Liver (tissue), 9 donors: Measurements from ENCODE around the gene CYP26C1. TPM values are rescaled to one million over a fixed set of nuclear protein-coding genes. Genes with fewer than 3 reads are reported as not detected.

Source experiments
- DNase-seq: peaks from one replicate; pipeline ENCODE4 v3.0.0-alpha.2; 2017; ENCODE audit warnings: low spot score
- H3K27ac ChIP-seq, 2 donors: one replicate each; pipeline ENCODE4 v1.7.0; 2013; ENCODE audit warnings: inconsistent platforms in 2 of 2, low read length in 2 of 2, control low read depth in 1 of 2, low read depth in 1 of 2, mild to moderate bottlenecking in 1 of 2
- H3K27me3 ChIP-seq, 4 donors: one replicate each; pipeline versions ENCODE4 v1.6.1 to v1.7.0; 2013; ENCODE audit warnings: low read length in 3 of 4, inconsistent platforms in 1 of 4, mild to moderate bottlenecking in 1 of 4, moderate library complexity in 1 of 4; ENCODE audit not compliant: control insufficient read depth in 4 of 4, insufficient read depth in 4 of 4
- H3K36me3 ChIP-seq, 4 donors: one replicate each; pipeline versions ENCODE4 v1.6.1 to v1.7.0; 2013; ENCODE audit warnings: low read length in 3 of 4, mild to moderate bottlenecking in 3 of 4, low read depth in 1 of 4, moderate library complexity in 1 of 4; ENCODE audit not compliant: control insufficient read depth in 4 of 4, insufficient read depth in 3 of 4
- H3K4me1 ChIP-seq, 4 donors: one replicate each; pipeline versions ENCODE4 v1.6.1 to v1.7.0; 2013; ENCODE audit warnings: low read length in 3 of 4, mild to moderate bottlenecking in 3 of 4, moderate library complexity in 1 of 4; ENCODE audit not compliant: control insufficient read depth in 4 of 4, insufficient read depth in 4 of 4
- H3K4me3 ChIP-seq, 3 donors: one replicate each; pipeline versions ENCODE4 v1.6.1 to v1.7.0; 2013; ENCODE audit warnings: low read length in 3 of 3, control low read depth in 1 of 3, low read depth in 1 of 3, mild to moderate bottlenecking in 1 of 3
- H3K9ac ChIP-seq, 2 donors: one replicate each; pipeline ENCODE4 v1.7.0; 2013; ENCODE audit warnings: low read length in 2 of 2, mild to moderate bottlenecking in 2 of 2, moderate library complexity in 2 of 2, control low read depth in 1 of 2, low read depth in 1 of 2
- H3K9me3 ChIP-seq, 4 donors: one replicate each; pipeline versions ENCODE4 v1.6.1 to v1.7.0; 2013; ENCODE audit warnings: low read length in 3 of 4; ENCODE audit not compliant: control insufficient read depth in 4 of 4
- CTCF ChIP-seq: fragments of 150-350 bp; IDR thresholded peaks from 2 replicates; pipeline ENCODE4 v1.5.1; 2017; ENCODE audit warnings: improper control_type of control experiment, low read depth, low read length; ENCODE audit not compliant: missing input control
- EGR1 ChIP-seq, 2 donors: IDR thresholded peaks; 2 replicates each; pipeline ENCODE4 v1.6.1; 2016 to 2018; ENCODE audit warnings: antibody characterized with exemption in 2 of 2, low read depth in 2 of 2
- FOXA1 ChIP-seq: IDR thresholded peaks from 2 replicates; pipeline ENCODE4 v1.6.1; 2016; ENCODE audit warnings: antibody characterized with exemption
- FOXA2 ChIP-seq: IDR thresholded peaks from 2 replicates; pipeline ENCODE4 v1.6.1; 2016; ENCODE audit warnings: antibody characterized with exemption
- GABPA ChIP-seq, 2 donors: IDR thresholded peaks in 1 of 2; conservative IDR thresholded peaks in 1 of 2; 2 replicates each; pipeline ENCODE4 v1.6.1; 2016; ENCODE audit warnings: antibody characterized with exemption in 2 of 2, mild to moderate bottlenecking in 1 of 2, moderate library complexity in 1 of 2
- HNF4A ChIP-seq, 2 donors: conservative IDR thresholded peaks; 2 replicates each; pipeline ENCODE4 v1.6.1; 2016; ENCODE audit warnings: antibody characterized with exemption in 2 of 2, mild to moderate bottlenecking in 2 of 2
- HNF4G ChIP-seq: IDR thresholded peaks from 2 replicates; pipeline ENCODE4 v1.6.1; 2016; ENCODE audit warnings: antibody characterized with exemption
- JUND ChIP-seq, 2 donors: IDR thresholded peaks; 2 replicates each; pipeline ENCODE4 v1.6.1; 2016; ENCODE audit warnings: antibody characterized with exemption in 2 of 2
- NR2F2 ChIP-seq: IDR thresholded peaks from 2 replicates; pipeline ENCODE4 v1.6.1; 2016; ENCODE audit warnings: antibody characterized with exemption
- RAD21 ChIP-seq, 2 donors: IDR thresholded peaks; 2 replicates each; pipeline ENCODE4 v1.6.1; 2016; ENCODE audit warnings: antibody characterized with exemption in 2 of 2, mild to moderate bottlenecking in 2 of 2
- RXRA ChIP-seq, 2 donors: IDR thresholded peaks; 2 replicates each; pipeline ENCODE4 v1.6.1; 2017 to 2018; ENCODE audit warnings: antibody characterized with exemption in 2 of 2, mild to moderate bottlenecking in 1 of 2
- SP1 ChIP-seq: IDR thresholded peaks from 2 replicates; pipeline ENCODE4 v1.6.1; 2018; ENCODE audit warnings: antibody characterized with exemption, mild to moderate bottlenecking
- TAF1 ChIP-seq: conservative IDR thresholded peaks from 2 replicates; pipeline ENCODE4 v1.6.1; 2016; ENCODE audit warnings: antibody characterized with exemption, mild to moderate bottlenecking
- YY1 ChIP-seq: IDR thresholded peaks from 2 replicates; pipeline ENCODE4 v1.6.1; 2016; ENCODE audit warnings: antibody characterized with exemption, mild to moderate bottlenecking
- ZBTB33 ChIP-seq: IDR thresholded peaks from 2 replicates; pipeline ENCODE4 v1.6.1; 2016; ENCODE audit warnings: antibody characterized with exemption
- WGBS: extraction: QIAGEN DNeasy Blood & Tissue Kit; methylation state at CpG from one replicate; pipeline ENCODE4 v1.1.7; 2013; 5-methylcytosine and 5-hydroxymethylcytosine counted together
- polyA plus RNA-seq, 2 donors: library from polyadenylated mRNA; stranded (reverse) in 1 of 2; unstranded in 1 of 2; fragments of 200-250 nt in 1 of 2; fragments of >200 nt in 1 of 2; fragmentation: Nextera tagmentation in 1 of 2; extraction: Ambion mirVana in 1 of 2; gene quantifications; one replicate each; pipeline versions ENCODE4 v1.2.1 to v1.2.3, GENCODE V29; 2013 to 2015
- total RNA-seq, 2 donors: library from RNA; depleted of rRNA; stranded (reverse); fragments of >200 nt; gene quantifications; one replicate each; pipeline ENCODE4 v1.2.3, GENCODE V29; 2014
- TF ChIP-seq, protein P1 (sequence below): IDR thresholded peaks from 2 replicates; pipeline ENCODE4 v1.6.1; 2016; ENCODE audit warnings: antibody characterized with exemption, mild to moderate bottlenecking
- TF ChIP-seq, protein P2 (sequence below): IDR thresholded peaks from 2 replicates; pipeline ENCODE4 v1.6.1; 2016; ENCODE audit warnings: antibody characterized with exemption
- TF ChIP-seq, protein P3 (sequence below): IDR thresholded peaks from 2 replicates; pipeline ENCODE4 v1.6.1; 2016; ENCODE audit warnings: antibody characterized with exemption
- donor health status: healthy.
- donor health status: healthy.
- donor health status: healthy.
- donor health status: healthy.
- donor health status: healthy.

The CYP26C1 gene
- total and polyA plus RNA-seq, 4 donors, result 0.09 to 0.25 TPM; not detected in 2

- H3K27me3 ChIP-seq, result no peaks in the 10 kb centered on the region
- 20% methylated on average over 2 of the region's 2 CpGs for WGBS
- H3K36me3 ChIP-seq, result no peaks in the 10 kb centered on the region
- H3K9ac ChIP-seq, result no peak overlapping the region
- no peak overlapping the region for H3K27ac ChIP-seq
- DNase-seq, result no peak
- TF ChIP-seq EGR1 (IDR thresholded peaks at IDR 0.05; ENCODE audit: low read depth in 2 of 2) (no peak), RAD21 (IDR thresholded peaks at IDR 0.05) (peak in 1 of 2 donors; percentile 42), HNF4G (no peak), RXRA (IDR thresholded peaks at IDR 0.05) (peak; percentile 76 to 84), SP1 (no peak), CTCF (no peak), GABPA (IDR thresholded peaks at IDR 0.05 in 1 of 2, conservative IDR thresholded peaks at IDR 0.05 in 1 of 2) (no peak), TAF1 (no peak), NR2F2 (no peak), ZBTB33 (no peak), HNF4A (conservative IDR thresholded peaks at IDR 0.05) (peak; percentile 23 to 48), JUND (IDR thresholded peaks at IDR 0.05) (no peak), FOXA1 (peak; percentile 76), FOXA2 (peak; percentile 86), YY1 (peak; percentile 29)
- TF ChIP-seq, protein P1, sequence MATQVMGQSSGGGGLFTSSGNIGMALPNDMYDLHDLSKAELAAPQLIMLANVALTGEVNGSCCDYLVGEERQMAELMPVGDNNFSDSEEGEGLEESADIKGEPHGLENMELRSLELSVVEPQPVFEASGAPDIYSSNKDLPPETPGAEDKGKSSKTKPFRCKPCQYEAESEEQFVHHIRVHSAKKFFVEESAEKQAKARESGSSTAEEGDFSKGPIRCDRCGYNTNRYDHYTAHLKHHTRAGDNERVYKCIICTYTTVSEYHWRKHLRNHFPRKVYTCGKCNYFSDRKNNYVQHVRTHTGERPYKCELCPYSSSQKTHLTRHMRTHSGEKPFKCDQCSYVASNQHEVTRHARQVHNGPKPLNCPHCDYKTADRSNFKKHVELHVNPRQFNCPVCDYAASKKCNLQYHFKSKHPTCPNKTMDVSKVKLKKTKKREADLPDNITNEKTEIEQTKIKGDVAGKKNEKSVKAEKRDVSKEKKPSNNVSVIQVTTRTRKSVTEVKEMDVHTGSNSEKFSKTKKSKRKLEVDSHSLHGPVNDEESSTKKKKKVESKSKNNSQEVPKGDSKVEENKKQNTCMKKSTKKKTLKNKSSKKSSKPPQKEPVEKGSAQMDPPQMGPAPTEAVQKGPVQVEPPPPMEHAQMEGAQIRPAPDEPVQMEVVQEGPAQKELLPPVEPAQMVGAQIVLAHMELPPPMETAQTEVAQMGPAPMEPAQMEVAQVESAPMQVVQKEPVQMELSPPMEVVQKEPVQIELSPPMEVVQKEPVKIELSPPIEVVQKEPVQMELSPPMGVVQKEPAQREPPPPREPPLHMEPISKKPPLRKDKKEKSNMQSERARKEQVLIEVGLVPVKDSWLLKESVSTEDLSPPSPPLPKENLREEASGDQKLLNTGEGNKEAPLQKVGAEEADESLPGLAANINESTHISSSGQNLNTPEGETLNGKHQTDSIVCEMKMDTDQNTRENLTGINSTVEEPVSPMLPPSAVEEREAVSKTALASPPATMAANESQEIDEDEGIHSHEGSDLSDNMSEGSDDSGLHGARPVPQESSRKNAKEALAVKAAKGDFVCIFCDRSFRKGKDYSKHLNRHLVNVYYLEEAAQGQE, result no peak
- TF ChIP-seq, protein P2, sequence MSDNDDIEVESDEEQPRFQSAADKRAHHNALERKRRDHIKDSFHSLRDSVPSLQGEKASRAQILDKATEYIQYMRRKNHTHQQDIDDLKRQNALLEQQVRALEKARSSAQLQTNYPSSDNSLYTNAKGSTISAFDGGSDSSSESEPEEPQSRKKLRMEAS, result no peak
- TF ChIP-seq, protein P3, sequence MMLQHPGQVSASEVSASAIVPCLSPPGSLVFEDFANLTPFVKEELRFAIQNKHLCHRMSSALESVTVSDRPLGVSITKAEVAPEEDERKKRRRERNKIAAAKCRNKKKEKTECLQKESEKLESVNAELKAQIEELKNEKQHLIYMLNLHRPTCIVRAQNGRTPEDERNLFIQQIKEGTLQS, result no peak
- H3K4me3 ChIP-seq, result no peak overlapping the region
- H3K9me3 ChIP-seq, result no peaks in the 10 kb centered on the region
- H3K4me1 ChIP-seq, result peaks cover 0 to 11% (median 4%) of the 10 kb centered on the region in 4 donors
Observed at GRCh38 chr10:93106631-93107072, 46.1 kb downstream of the CYP26C1 start.
